NCI-H187 treated with DMSO at 0.1 percent for 48 hours (cell line): ENCODE results near the gene CCDC40.

Experiments
- DNase-seq: peaks from one replicate; lab custom pipeline; 2025; lab: John Stamatoyannopoulos, UW

The CCDC40 gene

DNA sequence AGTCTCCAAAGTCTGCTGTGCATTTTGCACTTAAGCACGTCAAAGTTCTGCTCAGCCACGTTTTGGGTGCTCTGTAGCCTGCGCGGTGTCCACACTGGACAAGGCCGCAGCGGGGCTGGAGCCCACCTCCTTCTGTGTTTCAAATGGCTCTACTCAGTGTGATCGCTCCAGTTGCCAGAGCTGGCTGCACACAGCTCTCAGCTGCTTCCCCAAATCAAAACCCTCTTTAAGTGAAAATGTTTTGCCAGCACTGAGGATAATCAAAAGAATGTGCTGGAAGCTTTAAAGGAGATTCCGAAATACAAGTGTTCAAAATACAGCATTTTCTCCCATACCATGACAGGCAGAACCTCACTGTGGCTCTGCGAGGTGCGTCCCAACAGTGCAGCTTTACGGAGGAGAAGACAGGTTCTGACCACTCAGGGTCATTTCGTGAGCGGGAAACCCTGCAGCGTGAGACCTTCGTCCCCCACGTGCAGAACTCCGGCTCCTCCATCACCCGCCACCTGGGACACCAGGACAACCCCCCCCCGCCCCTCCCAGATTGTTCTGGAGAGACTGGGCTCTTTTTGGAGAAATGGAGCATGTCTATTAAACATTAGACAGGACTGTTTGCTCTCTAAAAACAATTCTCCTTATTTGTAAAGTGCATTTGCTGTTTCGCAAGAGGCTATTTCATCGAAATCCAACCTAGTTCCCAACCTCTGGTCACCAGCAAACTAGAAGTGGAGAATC lies 17.4 kb upstream of the CCDC40 start:
- DNase-seq = no peak

DNA sequence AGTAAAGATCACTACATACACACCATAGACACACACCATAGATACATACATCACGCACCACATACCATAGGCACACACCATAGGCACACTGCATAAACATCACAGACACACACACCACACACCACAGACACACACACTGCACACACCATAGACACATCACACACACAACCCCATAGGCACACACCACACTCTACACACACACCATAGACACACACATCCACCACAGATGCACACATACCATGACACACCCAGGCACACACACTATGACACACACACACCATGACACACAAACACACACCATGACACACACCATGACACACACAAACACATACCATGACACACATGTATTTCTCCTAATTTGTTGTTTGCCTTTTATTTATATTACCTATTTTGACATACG lies 14.8 kb upstream of the CCDC40 start:
- DNase-seq = no peak

DNA sequence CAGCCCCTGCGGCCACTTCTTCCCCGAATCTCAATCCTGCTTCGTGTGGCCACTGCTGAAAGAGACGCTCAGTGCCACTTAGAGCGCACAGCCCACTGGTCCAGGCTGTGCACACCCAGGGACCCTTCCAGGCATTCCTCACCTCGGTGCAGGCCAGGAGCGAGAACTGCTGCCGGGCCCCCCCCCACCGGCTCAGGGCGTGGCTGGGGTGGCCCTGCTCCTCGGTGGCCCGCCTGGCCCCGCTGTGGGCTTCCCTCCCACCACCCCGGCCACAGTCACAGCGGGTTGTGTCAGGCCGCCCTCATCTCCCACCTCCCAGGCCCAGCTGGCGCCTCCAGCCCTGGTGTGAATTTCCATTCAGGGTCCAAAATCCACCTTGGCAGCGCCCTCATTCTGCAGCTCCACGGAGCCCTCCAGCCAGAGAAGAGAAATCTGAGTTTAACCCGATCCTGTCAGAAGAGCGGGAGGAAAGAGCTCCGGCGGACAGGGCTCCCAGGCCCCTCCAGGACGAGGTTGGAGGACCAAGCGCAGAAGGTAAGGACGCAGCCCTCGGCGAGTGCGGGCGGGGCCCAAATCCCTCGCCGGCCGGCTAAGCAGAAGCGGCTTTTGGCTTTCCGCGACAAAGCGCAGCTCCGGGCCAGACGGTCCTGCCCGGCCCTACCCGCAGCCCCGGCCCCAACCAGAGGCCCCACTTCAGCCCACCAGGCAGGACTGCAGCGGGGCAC lies 12.8 kb upstream of the CCDC40 start:
- DNase-seq = no peak

DNA sequence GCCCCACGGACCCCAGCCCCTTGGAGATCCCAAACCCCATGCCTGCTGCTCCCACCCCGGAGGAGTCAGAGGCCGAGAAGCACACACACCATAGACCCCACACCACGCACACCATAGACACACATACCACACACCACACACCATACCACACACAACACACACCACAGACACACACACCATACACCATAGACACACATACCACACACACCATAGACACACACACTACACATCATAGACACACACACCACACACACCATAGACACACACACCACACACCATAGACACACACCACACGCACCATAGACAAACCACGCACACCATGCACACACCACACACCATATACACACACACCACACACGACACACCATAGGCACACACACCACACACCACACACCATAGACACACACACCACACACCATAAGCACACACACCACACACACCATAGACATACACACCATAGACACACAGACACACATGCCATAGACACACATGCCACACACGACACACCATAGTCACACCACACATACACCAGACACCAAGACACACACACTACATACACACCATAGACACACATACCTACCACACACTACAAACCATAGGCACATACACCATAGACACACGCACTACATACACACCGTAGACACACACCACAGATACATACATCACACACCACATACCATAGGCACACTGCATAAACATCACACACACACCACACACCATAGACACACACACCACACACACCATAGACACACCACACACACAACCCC lies 12.1 kb upstream of the CCDC40 start:
- DNase-seq = no peak

DNA sequence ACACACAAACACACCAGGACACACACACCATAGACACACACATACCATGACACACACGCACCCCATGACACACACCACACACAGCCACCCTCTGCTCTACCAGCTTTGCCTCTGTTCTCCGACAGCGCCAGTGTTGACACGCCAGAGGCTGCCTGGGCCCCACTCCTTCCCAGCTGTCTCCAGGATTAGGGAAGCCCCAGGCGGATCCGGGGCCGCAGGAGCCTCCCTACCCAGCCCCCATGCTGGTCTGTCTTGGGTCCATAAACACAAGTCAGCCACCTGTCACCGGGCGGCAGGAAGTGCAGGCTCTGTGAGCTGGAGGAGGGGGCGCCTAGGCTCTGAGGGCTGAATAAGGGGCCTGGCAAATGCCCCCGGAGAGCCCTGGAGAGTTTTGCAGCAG lies 11.3 kb upstream of the CCDC40 start:
- DNase-seq = no peak

DNA sequence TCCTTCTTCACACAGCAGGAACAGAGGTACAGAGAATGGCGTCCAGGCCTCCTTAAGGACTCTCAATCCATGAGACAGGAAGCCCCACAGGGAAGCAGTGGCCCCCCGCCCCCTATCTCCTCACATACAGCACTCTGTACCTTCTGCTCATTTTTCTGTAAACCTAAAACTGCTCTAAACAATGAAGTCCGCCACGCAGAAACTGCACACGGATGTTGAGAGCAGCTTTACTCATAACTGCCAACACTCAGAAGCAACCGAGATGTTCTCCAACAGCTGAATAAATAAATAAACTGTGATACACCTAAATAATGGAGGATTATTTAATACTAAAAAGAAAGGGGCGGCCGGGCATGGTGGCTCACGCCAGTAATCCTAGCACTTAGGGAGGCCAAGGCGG lies 10.6 kb upstream of the CCDC40 start:
- no peak for DNase-seq

DNA sequence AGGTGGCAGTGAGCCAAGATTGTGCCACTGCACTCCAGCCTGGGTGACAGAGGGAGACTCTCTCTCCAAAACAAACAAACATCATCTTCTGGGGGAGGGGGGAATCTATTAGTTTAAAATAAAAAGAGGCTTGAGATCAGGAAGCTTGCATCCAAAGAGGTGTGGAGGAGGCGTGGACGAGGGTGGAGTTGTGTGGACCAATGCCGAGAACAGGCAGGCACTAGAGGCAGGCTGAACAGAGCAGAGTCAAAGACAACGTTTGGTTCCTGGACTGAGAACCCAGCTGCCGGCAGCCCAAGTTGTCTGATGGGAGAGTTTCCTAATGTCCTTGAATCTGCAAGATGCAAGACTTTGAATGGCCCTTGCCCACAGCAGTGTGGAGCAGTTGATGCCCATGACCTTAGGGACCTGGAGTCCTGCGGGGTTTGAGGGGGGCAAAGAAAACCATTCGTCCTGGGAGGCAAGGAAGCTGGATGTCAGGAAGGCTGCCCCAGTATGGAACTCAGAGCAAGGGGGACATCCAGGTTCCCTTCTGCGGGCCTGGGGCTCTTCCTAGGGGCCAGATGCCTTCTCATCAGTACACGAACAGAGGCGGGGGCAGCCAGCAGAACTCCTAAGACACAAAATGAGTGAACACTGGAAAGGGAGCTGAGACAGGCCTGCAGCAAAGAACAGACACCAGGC lies 9.9 kb upstream of the CCDC40 start:
- DNase-seq = no peak

DNA sequence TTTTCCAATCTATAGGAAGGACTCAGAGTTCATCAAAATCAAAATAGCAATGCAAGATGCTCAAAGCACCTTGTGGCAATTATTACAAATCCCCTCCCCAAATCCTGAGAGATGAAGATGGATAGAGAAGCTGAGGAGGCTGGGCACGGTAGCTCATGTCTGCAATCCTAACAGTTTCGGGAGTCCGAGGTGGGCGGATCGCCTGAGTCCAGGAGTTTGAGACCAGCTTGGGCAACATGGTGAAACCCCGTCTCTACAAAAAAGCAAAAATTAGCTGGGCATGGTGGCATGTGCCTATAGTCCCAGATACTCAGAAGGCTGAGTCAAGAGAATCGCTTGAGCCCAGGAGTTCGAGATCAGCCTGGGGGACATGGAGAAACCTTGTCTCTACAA lies 9.4 kb upstream of the CCDC40 start:
- no peak for DNase-seq

DNA sequence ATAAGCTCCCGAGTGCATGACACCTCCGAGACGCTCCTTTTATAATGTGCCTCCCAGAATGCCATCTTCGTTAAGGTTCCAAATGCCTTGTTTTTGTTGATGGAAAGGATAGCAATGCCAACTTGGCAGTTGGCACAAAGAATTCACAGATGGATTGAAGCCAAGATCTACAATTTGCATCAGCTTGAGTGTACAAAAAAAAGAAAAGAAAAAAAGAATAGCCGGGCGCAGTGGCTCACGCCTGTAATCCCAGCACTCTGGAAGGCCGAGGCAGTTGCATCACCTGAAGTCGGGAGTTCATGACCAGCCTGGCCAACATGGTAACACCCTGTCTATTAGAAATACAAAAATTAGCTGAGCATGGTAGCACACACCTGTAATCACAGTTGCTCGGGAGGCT lies 8.4 kb upstream of the CCDC40 start:
- no peak for DNase-seq

DNA sequence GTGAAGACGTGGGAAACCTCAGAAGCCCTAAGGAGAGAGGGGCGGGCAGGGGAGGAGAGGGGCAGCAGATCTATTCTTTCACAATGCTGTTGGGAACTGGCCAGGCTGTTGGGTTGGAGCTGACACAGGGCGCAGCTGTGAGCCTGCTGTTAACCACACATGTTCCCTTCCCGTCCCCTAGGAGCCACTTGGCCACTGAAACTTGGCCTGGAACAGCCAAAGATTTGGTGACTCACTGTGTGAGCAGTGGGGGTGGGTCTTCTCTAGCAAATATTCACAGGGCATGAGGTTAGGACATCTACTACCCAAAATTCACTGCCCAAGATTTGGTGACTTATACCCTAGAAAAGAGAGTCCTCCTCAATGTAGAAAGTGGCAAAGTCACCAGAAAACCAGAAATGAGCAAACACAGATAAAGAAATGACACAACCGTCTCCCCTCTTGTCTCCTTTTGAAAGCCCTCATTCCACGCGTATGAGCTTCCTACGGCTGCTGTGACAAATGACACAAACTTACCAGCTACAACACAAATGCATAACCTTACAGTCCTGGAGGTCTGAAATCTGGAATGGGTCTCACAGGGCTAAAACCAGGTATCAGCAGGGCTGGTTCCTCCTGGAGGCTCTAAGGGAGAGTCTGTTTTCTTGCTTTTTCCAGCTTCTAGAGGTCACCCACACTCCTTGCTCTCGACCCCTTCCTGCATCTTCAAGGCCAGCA lies 7.0 kb upstream of the CCDC40 start:
- no peak for DNase-seq

DNA sequence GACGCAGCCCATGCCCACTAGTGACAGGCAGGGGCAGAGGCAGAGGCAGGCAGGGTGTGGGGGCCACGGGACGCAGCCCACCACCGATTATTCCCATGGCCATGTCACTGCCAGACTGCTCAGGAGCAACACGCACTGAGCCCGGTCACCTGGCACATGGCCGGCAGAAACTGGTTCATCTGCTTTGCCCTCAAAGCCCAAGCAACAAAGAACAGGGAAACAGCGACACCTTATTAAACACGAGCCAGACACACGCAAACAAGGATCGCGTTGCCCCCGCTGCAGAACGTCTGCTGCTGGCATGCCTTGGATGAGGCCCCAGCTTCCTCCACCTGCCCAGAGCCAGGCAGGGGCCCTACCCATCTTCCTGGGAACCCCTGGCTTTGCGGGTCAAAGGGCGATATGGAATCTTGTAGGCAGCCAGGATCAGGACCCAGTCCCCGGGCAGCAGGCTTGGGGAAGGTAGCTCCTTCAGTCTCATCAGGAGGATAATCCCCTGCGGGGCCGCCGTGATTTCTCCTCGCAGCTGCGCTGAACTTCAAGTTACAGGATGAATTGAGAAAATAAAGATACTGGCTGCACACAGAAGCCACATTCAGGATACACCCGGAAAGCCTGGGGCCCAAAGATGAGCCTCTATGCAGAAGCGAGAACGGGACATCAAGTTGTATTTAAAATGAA lies 5.6 kb upstream of the CCDC40 start:
- DNase-seq = no peak

DNA sequence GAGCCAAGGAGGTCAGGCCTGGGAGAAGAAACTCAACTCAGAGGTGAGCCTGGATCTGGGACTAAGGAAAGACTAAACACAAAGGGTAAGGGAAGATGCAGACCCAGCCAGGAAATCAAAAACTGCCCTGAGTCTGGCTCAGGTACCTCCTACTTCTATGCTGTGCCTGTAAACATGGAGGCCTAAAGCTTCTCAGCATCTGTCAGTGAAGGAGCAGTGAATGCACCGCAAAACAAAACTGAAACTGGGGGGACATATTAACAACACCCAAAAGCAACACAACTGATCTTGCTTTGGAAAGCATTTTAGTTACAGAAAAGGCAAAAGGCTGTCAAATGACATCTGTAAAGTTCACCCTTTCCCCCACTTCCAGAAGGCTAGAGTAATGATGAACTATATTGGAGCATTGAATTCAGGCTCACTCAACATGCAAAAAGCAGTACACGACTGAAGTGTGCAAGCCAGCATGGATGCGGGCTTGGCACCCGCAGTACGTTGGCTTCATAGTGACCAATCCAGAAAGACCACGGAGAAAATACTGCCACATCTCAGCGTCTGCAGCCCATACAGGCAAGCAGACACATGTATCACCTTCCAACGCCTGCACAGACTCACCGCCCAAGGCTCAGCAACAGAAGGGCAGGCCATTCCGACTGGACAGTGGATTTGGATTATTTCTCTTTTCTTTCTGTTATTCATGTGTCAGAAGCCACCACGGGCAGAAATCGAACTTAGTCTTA lies 4.6 kb upstream of the CCDC40 start:
- DNase-seq = no peak

DNA sequence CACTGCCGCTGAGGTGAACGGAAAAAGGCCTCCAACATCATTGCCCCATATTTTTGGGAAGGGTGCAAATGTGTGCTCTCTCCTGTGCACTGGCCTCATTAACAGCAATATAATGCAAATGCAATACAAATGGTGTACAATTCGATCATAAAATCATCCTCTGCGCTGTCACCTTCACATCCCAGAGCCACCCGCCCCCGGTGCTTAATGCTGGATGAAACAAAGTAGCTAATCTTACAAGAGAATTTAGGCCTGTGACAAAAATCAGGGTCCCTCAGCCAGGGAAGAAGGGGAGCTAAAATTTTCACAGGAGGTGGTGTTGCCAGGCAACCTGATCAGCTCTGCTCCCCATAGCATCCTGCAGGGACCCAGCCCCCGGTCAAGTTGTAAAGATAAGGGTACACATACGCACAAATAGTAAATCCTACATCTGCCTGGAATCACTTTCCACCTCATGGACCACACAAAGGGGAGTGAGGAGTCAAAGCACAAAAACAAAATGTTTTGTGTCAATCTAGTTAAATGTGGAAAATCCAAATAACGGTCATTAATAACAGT lies 3.7 kb upstream of the CCDC40 start:
- no peak for DNase-seq

DNA sequence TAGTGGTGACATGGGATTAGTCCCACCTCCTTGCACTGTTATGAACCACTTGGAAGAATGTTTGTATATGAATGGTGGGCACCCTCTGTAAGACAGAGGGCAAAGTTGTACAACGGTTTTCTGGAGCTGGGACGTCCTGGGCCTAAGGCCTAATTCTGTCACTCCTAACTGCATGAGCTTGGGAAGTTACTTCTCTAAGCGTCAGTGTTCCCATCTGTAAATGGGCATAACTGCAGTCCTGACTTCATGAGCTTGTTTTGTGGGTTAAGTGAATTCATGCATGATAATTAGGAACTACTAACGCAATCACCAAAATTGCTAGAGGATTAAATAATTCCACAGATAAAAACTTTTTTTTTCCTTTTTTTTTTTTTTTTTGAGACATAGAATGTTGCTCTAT lies 2.6 kb upstream of the CCDC40 start:
- DNase-seq = no peak

DNA sequence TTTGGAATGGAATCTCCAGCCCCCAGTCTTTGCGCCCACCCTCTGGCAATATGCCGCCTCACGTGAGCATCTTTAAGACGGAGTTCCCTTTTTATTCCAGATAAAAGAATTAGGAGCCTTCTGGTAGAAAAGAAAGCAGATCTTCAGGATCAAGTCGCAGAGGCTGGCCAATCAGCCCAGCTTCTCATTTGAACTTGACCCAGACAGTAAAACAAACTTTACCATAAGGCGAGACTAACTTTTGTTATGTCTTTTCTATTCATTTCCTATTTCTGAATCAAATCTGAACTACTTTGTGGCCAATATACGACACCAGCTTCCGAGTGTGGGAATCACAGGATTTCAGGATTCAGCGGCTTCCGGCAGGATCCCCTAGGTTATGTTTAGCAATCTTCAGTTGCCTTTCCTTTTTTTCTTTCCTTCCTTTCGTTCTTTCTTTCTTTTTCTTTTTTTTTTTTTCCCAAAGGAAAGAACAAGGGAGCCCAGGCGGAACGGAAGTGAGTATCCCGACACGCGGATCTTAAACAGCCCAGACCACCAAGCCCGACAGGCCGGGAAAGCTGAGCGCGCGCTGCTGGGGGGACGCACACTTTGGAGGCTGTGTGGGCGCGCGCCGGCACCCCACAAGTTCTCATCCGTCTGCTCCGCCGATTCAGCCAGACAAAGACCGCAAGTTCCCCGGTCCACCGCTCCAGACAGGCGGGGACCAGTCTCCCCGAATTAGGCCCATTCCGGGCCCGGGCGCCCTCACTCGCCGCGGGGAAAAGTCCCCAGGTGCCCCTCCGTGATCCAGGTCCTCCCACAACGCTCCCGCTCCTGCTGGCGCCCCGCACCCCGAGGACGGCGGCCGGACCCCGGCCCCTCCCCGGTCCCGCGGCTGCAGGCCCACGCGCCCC lies 1.4 kb upstream of the CCDC40 start:
- DNase-seq = no peak

DNA sequence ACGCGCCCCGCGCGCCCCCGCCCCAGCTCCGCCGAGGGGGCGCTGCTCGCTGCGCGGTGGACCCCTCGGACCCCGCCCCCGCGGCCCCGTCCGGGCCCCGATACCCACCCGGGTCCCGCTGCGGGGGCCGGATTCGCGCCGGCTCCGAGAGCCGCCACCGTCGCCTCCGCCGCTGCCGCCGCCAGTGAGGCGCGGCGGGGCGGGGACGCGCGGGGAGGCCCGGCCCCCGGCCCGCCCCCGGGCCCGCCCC lies 830 bp upstream of the CCDC40 start, which contains the start of gene TBC1D16:
Gene TBC1D16 (minus strand): TSS at position 186 of the 250 bp plus-strand sequence. CDS start 22,325 bp downstream, outside the sequence.
- no peak for DNase-seq

DNA sequence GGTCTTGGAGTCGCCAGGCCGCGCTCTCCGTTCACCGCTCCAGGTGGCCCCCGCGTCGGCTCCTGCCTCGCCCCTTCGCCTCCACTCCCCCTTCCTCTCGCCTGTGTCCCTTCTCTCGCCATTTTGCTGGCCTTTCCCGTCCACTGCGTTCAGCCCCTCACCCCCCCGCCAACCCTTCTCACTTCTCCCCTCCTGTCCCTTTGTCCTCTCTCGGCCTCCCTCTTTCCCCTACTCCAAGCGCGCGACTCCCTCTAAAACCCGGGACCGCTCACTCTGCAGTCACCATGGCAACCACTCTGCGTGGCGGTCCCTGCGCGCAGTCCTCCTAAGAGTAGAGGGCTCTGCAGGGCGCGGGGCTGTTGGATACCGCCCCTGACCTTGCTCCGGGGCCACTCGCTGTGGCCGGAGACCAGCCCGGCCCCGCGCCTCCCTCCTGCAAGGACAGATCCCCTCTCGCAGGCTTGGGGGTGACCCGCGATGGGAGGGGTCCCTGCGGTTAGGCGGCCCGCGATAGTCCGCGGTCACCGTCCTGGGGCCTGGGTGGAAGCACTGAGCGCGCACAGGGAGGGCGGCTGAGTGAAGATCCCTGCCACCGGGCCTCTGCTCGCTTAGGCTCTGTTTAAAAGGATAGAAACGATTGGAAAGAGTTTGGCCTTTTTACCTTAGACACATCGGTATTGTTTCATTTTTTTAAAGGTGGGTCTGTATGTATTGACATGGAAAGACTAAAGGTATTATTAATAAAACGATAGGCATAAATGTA lies 454 bp downstream of the CCDC40 start:
- DNase-seq = no peak

DNA sequence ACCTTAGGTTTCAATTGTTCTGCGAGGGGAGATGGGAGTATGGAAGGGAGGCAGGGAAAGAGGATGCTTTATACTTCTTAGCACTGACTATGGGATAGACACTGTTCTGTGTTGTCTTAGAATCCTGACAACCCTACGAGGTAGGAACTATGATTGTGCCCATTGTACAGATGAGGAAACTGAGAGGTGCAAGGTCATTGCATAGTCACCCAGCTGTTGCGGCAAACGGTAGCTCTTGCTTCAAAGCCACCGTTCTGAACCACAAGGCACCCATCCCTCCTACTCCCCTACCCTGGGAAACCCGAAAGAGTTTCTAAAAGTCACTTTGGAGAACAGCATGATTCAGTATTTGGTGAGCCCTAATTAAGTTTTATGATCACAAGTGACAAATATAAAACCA lies 7.5 kb downstream of the CCDC40 start:
- DNase-seq = no peak

DNA sequence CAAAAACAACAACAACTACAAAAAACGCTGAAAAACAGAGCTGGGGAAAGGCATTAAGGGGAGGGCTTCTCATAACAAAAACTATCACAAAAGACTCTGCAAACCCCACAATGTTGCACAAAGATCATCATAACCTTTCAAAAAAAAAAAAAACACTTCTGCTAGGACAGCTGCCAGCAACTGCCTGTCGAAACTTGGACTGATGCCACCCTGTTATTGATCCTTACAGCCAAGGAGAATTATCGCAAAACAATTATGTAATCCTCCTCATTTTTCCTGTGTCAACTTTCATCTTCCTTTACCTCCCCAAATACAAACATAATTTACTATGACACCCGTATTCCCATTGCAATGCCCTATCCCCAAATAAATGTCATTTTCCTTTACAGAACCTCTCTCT lies 9.3 kb downstream of the CCDC40 start:
- no peak for DNase-seq
